Ascending aorta (tissue), 2 donors: ENCODE measurements around the gene KCNH8. TPM values are rescaled to one million over a fixed set of nuclear protein-coding genes. Genes with fewer than 3 reads are reported as not detected.
"Not testable (repeated sequence)": the region's sequence is repeated elsewhere in the genome, so short reads cannot be mapped to it uniquely, and the experiment has no call there.

Experiments
- DNase-seq, 2 donors: peaks; one replicate each; pipeline ENCODE4 v3.0.0-alpha.2; 2019; ENCODE audit warnings: low spot score in 2 of 2
- H3K27ac ChIP-seq, 2 donors: fragments of 200-600 bp; sonication (generic); one replicate each; pipeline ENCODE4 v1.5.1; 2016 to 2017; ENCODE audit warnings: mild to moderate bottlenecking in 1 of 2
- H3K27me3 ChIP-seq: fragments of 200-600 bp; sonication (generic); one replicate; pipeline ENCODE4 v1.5.1; 2017
- H3K36me3 ChIP-seq, 2 donors: fragments of 200-600 bp; sonication (generic); one replicate each; pipeline ENCODE4 v1.5.1; 2016
- H3K4me1 ChIP-seq, 2 donors: fragments of 200-600 bp; sonication (generic); one replicate each; pipeline ENCODE4 v1.5.1; 2016 to 2017; ENCODE audit warnings: mild to moderate bottlenecking in 1 of 2
- H3K4me3 ChIP-seq, 2 donors: fragments of 200-600 bp; sonication (generic); one replicate each; pipeline ENCODE4 v1.5.1; 2016 to 2017; ENCODE audit warnings: mild to moderate bottlenecking in 1 of 2
- H3K9me3 ChIP-seq, 2 donors: fragments of 200-600 bp; sonication (generic); one replicate each; pipeline ENCODE4 v1.5.1; 2016
- intact Hi-C: fragments of 100-400 bp; cut with DNase I; formaldehyde crosslinking; loops from one replicate; pipeline ENCODE4 v1.15.1; 2023
- total RNA-seq: library from RNA; depleted of rRNA; stranded (reverse); fragments of >200 nt; gene quantifications from one replicate; pipeline ENCODE4 v1.1.0, GENCODE V29; 2016
- TF ChIP-seq, protein P1 (sequence below), 3 experiments: fragments of 200-600 bp in 2 of 3; fragments of 450-650 bp in 1 of 3; sonication (generic) in 2 of 3; IDR thresholded peaks; one replicate each; pipeline ENCODE4 v1.5.1; 2016 to 2019; ENCODE audit warnings: antibody characterized with exemption in 3 of 3, mild to moderate bottlenecking in 1 of 3, moderate library complexity in 1 of 3

The KCNH8 gene
- total RNA-seq, 1 donor from 2014 or later = not detected

DNA sequence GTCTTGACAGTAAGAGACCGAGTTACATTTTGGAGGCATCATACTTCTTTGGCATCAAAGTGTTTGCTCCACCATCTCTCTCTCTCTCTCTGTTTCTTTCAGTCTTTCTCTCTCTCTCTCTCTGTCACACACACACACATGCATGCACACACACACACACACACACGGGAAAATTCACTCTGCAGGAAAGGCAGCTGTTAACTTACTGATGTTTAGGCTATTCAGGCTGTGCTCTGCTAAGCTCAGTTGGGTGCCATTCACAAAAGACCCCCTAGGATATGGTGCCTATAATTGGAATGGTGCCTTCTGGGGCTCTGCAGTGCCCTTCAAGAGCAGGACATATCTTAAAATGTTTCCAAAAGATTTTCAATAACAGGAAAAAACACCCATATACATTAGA, 78.2 kb downstream of the KCNH8 start:
- no peak for DNase-seq
- Histone ChIP-seq H3K27me3 (no peaks in the 10 kb centered on the region), H3K27ac (no peak overlapping the region), H3K36me3 (no peaks in the 10 kb centered on the region), H3K9me3 (no peaks in the 10 kb centered on the region), H3K4me3 (no peak overlapping the region), H3K4me1 (no peaks in the 10 kb centered on the region)
- intact Hi-C loops = no loop called here
- TF ChIP-seq, protein P1, sequence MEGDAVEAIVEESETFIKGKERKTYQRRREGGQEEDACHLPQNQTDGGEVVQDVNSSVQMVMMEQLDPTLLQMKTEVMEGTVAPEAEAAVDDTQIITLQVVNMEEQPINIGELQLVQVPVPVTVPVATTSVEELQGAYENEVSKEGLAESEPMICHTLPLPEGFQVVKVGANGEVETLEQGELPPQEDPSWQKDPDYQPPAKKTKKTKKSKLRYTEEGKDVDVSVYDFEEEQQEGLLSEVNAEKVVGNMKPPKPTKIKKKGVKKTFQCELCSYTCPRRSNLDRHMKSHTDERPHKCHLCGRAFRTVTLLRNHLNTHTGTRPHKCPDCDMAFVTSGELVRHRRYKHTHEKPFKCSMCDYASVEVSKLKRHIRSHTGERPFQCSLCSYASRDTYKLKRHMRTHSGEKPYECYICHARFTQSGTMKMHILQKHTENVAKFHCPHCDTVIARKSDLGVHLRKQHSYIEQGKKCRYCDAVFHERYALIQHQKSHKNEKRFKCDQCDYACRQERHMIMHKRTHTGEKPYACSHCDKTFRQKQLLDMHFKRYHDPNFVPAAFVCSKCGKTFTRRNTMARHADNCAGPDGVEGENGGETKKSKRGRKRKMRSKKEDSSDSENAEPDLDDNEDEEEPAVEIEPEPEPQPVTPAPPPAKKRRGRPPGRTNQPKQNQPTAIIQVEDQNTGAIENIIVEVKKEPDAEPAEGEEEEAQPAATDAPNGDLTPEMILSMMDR (IDR thresholded peaks at IDR 0.05) = no peak

DNA sequence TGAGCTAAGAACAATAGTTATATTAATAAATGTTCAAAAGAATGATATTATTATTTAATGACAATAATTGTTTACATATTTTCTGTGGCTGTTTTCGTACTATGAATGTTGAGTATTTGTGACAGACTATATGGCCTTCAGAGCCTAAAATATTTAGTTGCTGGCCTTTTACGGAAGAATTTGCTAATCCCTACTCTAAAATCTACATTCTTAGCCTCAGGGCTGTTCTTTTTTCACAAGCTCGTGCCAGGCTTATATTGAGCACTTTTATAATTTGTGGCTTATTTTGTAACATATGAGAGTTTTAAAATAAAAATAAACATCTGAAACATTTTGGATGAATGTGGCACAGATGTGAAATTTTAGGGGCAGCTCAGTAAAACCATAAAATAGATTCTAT, 79.9 kb downstream of the KCNH8 start:
- Histone ChIP-seq H3K27me3 (no peaks in the 10 kb centered on the region), H3K4me3 (no peak overlapping the region), H3K36me3 (no peaks in the 10 kb centered on the region), H3K27ac (no peak overlapping the region), H3K4me1 (no peaks in the 10 kb centered on the region), H3K9me3 (no peaks in the 10 kb centered on the region)
- no peak for DNase-seq
- TF ChIP-seq, protein P1 (IDR thresholded peaks at IDR 0.05) = no peak
- intact Hi-C loops = no loop called here

DNA sequence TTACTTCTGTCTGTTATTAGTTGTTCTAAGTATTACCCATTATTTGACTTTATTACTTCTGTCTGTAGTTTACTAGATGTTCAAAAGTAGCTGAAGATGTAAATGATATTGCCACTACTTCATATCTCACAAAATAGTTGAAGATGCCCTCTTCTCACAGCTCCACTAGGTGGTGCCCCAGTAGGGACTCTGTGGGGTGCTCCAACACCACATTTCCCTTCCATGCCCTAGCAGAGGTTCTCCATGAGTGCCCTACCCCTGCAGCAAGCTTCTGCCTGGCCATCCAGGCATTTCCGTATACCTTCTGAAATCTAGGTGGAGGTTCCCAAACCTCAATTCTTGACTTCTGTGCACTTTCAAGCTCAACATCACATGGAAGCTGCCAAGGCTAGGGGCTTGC, 80.8 kb downstream of the KCNH8 start:
- Histone ChIP-seq H3K4me1 (no peaks in the 10 kb centered on the region), H3K4me3 (no peak overlapping the region), H3K9me3 (no peaks in the 10 kb centered on the region), H3K36me3 (no peaks in the 10 kb centered on the region), H3K27ac (no peak overlapping the region), H3K27me3 (no peaks in the 10 kb centered on the region)
- DNase-seq = no peak
- intact Hi-C loops = no loop called here
- TF ChIP-seq, protein P1 (IDR thresholded peaks at IDR 0.05) = no peak

DNA sequence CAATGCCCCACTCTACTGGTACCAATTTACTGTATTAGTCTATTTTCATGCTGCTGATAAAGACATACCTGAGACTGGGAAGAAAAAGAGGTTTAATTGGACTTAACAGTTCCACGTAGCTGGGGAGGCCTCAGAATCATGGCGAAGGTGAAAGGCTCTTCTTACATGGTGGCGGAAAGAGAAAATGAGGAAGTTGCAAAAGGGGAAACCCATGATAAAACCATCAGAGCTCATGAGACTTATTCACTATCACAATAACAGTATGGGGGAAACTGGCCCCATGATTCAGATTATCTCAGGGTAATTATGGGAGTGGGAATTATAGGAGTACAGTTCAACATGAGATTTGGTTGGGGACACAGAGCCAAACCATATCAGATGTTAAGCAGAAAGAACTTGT, 81.6 kb downstream of the KCNH8 start:
- H3K27ac ChIP-seq, H3K4me3 ChIP-seq, intact Hi-C loops, DNase-seq, H3K36me3 ChIP-seq, H3K4me1 ChIP-seq, H3K27me3 ChIP-seq, H3K9me3 ChIP-seq: not testable (repeated sequence)

DNA sequence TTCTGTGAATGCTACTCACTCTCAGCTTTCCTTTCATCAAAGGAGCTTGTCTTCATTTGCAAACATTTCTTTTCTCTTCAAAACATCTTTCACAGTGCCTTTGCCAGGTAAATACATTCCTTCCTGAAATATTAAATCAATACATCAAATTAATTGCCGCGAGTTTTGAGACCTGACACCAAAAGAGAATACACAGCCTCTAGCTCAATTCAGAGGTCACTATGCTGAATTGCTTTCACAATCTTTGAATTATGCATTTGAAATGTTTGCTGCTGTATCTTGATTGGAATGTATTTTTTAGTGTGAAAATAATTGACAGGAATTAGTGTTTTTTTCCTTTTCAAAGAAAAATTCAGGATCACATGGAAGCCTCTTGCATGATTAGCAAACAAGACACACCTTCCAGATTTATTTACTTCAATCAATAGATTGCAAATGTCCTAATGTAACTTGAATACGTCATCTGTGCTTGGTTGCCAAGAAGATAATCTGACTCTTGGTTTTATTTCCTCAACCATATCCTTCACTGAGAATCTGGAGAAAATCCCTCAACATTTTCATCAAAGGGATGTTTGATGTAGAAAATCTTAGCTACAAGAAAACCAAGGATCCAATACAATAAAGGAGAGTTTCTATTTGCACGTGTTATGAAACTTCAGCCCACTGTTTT, 83.6 kb downstream of the KCNH8 start:
- Histone ChIP-seq H3K9me3 (no peaks in the 10 kb centered on the region), H3K4me1 (no peaks in the 10 kb centered on the region), H3K27ac (no peak overlapping the region), H3K27me3 (no peaks in the 10 kb centered on the region), H3K4me3 (no peak overlapping the region), H3K36me3 (no peaks in the 10 kb centered on the region)
- intact Hi-C loops = no loop called here
- DNase-seq = no peak
- TF ChIP-seq, protein P1 (IDR thresholded peaks at IDR 0.05) = no peak

DNA sequence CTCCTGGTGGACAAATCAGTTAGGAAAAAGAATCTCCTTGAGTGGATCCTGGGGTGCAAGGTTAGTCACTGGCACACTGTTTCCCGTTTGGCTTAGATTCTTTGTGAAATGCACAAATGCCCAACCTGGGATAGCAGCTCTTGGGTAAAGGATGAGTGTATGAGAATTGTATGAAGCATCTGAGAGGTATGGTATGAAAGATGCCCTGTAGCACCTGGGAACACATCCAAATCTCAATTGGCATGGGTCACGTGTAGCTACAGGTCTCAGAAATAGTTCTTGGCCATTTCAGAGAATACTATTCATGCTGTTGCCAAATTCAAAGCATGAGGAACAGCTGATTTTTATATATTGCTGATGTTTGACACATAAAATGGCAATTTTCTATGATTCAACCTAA, 84.3 kb downstream of the KCNH8 start:
- intact Hi-C loops = no loop called here
- Histone ChIP-seq H3K27ac (no peak overlapping the region), H3K4me3 (no peak overlapping the region), H3K36me3 (no peaks in the 10 kb centered on the region), H3K4me1 (no peaks in the 10 kb centered on the region), H3K9me3 (no peaks in the 10 kb centered on the region), H3K27me3 (no peaks in the 10 kb centered on the region)
- TF ChIP-seq, protein P1 (IDR thresholded peaks at IDR 0.05) = no peak
- no peak for DNase-seq

DNA sequence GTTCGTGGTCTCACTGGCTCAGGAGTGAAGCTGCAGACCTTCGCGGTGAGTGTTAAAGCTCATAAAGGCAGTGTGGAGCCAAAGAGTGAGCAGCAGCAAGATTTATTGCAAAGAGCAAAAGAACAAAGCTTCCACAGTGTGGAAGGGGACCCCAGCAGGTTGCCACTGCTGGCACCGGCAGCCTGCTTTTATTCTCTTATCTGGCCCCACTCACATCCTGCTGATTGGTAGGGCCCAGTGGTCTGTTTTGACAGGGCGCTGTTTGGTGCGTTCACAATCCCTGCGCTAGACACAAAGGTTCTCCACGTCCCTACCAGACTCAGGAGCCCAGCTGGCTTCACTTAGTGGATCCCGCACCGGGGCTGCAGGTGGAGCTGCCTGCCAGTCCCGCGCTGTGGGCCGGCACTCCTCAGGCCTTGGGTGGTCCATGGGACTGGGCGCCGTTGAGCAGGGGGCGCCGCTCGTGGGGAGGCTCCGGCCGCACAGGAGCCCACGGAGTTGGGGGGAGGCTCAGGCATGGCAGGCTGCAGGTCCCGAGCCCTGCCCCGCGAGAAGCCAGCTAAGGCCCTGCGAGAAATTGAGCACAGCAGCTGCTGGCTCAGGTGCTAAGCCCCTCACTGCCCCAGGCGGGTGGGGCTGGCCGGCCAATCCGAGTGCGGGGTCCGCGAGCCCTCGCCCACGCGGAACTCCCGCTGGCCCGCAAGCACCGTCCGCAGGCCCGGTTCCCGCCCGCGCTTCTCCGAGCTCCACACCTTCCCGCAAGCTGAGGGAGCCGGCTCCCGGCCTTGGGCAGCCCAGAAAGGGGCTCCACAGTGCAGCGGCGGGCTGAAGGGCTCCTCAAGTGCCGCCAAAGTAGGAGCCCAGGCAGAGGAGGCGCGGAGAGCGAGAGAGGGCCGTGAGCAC, 85.8 kb downstream of the KCNH8 start:
- H3K27ac ChIP-seq, H3K4me3 ChIP-seq, DNase-seq, H3K9me3 ChIP-seq, H3K4me1 ChIP-seq, H3K27me3 ChIP-seq, intact Hi-C loops, H3K36me3 ChIP-seq: not testable (repeated sequence)
